ENCODE data around the gene SBNO2.

DNA sequence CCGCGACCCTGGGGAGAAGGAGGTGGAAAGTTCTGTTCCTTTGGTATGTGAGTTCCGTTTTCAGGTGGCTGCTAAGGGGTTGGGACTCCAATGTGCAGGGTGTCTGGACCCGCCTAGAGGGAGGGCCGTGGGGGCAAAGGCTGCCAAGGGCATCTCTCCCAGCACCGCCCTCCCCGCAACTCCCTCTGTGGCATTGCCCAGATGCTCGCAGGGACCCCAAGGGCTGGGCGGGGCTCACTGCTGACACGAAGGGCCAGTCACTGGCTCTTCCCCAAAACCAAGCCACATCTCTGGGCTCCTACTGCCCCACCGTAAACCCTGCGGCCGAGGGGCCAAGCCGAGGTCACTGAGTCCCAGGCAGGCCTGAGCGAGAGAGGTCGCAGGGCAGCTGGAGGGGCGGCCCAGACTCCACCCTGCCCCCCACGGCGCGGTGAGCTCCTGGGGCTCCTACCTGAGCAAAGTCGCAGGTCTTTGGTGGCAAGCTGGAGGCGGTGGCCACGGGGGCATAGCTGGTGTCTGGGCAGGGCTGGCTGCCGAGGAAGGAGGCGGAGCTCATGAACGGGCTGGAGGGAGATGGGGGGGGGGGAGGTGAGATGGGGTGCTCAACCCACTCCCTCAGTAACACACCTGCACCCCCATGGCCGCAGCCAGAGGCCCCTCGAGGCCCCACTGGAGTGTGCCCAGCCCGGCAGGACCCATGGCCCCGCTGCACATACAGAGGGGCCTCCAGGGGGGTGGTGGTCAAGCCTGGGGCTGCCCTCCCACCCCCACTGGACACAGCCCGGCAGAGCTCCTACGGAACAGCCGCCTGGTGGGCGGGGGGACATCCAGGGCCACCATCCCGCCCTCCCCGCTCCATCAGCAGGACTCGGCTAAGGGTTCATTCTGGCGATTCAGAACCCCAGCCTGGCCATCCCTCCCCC lies 26.9 kb downstream of the SBNO2 start:
- no peak for TF ChIP-seq PATZ1 (CRISPR knock-in tag; IDR thresholded peaks at IDR 0.05; ENCODE audit: borderline replicate concordance)
- TF ChIP-seq, protein P1, sequence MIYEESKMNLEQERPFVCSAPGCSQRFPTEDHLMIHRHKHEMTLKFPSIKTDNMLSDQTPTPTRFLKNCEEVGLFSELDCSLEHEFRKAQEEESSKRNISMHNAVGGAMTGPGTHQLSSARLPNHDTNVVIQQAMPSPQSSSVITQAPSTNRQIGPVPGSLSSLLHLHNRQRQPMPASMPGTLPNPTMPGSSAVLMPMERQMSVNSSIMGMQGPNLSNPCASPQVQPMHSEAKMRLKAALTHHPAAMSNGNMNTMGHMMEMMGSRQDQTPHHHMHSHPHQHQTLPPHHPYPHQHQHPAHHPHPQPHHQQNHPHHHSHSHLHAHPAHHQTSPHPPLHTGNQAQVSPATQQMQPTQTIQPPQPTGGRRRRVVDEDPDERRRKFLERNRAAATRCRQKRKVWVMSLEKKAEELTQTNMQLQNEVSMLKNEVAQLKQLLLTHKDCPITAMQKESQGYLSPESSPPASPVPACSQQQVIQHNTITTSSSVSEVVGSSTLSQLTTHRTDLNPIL (CRISPR knock-in tag; IDR thresholded peaks at IDR 0.05; ENCODE audit: low read depth), result no peak
- no peak for TF ChIP-seq GLIS3 (CRISPR knock-in tag; IDR thresholded peaks at IDR 0.05)
- TF ChIP-seq, protein P2, sequence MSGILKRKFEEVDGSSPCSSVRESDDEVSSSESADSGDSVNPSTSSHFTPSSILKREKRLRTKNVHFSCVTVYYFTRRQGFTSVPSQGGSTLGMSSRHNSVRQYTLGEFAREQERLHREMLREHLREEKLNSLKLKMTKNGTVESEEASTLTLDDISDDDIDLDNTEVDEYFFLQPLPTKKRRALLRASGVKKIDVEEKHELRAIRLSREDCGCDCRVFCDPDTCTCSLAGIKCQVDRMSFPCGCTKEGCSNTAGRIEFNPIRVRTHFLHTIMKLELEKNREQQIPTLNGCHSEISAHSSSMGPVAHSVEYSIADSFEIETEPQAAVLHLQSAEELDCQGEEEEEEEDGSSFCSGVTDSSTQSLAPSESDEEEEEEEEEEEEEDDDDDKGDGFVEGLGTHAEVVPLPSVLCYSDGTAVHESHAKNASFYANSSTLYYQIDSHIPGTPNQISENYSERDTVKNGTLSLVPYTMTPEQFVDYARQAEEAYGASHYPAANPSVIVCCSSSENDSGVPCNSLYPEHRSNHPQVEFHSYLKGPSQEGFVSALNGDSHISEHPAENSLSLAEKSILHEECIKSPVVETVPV (CRISPR knock-in tag; IDR thresholded peaks at IDR 0.05), result no peak
